A549 (cell line): Measurements from ENCODE around the gene TTYH2.

Experiments used
- JUNB ChIP-seq: fragments of >200 bp; sonication (Bioruptor Twin); formaldehyde crosslinking; IDR thresholded peaks from 2 replicates; pipeline ENCODE4 v1.6.1; 2016
- POLR2A ChIP-seq: IDR thresholded peaks from 2 replicates; pipeline ENCODE4 v1.6.1; 2012; ENCODE audit warnings: mild to moderate bottlenecking, low read length
- RAD21 ChIP-seq, 2 experiments: fragments of >200 bp in 1 of 2; sonication (Bioruptor Twin) in 1 of 2; formaldehyde crosslinking in 1 of 2; IDR thresholded peaks in 1 of 2; conservative IDR thresholded peaks in 1 of 2; 2 replicates in 1 of 2; 3 replicates in 1 of 2; pipeline ENCODE4 v1.6.1; 2012 to 2018; ENCODE audit warnings: inconsistent platforms in 1 of 2
- RFX5 ChIP-seq: fragments of 450-650 bp; IDR thresholded peaks from 2 replicates; pipeline ENCODE4 v1.7.1; 2014; ENCODE audit warnings: antibody characterized with exemption, mild to moderate bottlenecking, moderate library complexity
- TF ChIP-seq, protein P1 (sequence below): fragments of >200 bp; sonication (Bioruptor Twin); formaldehyde crosslinking; IDR thresholded peaks from 3 replicates; pipeline ENCODE4 v1.5.1; 2016
- TF ChIP-seq, protein P2 (sequence below): fragments of 450-650 bp; IDR thresholded peaks from 2 replicates; pipeline ENCODE4 v1.6.1; 2014; ENCODE audit warnings: antibody characterized with exemption
- TF ChIP-seq, protein P3 (sequence below): fragments of >200 bp; sonication (Bioruptor Twin); formaldehyde crosslinking; IDR thresholded peaks from 2 replicates; pipeline ENCODE4 v1.6.1; 2016
- TF ChIP-seq, protein P4 (sequence below): fragments of 250-450 bp; sonication (Bioruptor Pico); IDR thresholded peaks from 2 replicates; pipeline ENCODE4 v1.5.0; 2021; ENCODE audit warnings: mild to moderate bottlenecking, moderate library complexity, borderline replicate concordance

DNA sequence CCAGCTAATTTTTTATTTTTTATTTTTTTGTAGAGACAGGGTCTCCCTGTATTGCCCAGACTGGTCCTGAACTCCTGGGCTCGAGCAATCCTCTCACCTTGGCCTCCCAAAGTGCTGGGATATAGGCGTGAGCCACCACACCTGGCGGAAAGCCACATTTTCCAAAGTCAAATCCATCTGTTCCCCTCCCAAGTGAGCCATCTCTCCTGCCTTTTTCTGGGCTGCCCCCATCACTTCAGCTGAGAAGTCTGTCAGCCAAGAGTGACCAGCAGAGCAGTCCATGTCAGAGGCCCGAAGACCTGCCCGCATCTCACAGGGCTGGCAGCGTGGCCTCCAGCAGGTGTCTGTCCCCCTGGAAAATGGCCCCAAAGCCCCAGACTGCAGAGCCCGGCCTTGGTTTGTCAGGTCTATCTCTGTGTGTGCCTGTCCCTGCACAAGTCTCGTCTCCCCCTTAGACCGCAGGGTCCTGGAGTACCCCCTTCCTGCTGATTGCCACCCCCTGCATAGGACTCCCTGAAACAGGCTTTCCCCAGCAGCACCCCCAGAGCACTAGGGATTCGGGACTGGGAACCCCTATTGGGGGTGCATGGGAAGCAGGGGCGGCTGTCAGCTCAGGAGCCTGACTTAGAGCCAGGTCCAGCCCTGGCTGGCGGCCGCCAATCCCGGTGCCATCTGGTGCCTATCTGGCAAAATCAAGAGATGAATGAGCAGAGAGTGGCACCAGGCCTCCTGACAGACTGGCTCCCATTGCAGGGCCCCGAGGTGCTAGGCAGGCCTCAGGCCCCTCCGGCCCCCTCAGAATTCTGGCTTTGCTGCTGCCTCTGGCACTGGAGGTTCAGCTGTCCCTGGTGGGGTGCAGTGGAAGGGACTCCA is 7.8 kb downstream of the TTYH2 start:
- TF ChIP-seq, protein P1, sequence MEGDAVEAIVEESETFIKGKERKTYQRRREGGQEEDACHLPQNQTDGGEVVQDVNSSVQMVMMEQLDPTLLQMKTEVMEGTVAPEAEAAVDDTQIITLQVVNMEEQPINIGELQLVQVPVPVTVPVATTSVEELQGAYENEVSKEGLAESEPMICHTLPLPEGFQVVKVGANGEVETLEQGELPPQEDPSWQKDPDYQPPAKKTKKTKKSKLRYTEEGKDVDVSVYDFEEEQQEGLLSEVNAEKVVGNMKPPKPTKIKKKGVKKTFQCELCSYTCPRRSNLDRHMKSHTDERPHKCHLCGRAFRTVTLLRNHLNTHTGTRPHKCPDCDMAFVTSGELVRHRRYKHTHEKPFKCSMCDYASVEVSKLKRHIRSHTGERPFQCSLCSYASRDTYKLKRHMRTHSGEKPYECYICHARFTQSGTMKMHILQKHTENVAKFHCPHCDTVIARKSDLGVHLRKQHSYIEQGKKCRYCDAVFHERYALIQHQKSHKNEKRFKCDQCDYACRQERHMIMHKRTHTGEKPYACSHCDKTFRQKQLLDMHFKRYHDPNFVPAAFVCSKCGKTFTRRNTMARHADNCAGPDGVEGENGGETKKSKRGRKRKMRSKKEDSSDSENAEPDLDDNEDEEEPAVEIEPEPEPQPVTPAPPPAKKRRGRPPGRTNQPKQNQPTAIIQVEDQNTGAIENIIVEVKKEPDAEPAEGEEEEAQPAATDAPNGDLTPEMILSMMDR: no peak
- TF ChIP-seq, protein P2, sequence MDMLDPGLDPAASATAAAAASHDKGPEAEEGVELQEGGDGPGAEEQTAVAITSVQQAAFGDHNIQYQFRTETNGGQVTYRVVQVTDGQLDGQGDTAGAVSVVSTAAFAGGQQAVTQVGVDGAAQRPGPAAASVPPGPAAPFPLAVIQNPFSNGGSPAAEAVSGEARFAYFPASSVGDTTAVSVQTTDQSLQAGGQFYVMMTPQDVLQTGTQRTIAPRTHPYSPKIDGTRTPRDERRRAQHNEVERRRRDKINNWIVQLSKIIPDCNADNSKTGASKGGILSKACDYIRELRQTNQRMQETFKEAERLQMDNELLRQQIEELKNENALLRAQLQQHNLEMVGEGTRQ: no peak
- TF ChIP-seq, protein P3, sequence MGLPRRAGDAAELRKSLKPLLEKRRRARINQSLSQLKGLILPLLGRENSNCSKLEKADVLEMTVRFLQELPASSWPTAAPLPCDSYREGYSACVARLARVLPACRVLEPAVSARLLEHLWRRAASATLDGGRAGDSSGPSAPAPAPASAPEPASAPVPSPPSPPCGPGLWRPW: no peak
- TF ChIP-seq RFX5: no peak
- no peak for TF ChIP-seq POLR2A
- TF ChIP-seq, protein P4, sequence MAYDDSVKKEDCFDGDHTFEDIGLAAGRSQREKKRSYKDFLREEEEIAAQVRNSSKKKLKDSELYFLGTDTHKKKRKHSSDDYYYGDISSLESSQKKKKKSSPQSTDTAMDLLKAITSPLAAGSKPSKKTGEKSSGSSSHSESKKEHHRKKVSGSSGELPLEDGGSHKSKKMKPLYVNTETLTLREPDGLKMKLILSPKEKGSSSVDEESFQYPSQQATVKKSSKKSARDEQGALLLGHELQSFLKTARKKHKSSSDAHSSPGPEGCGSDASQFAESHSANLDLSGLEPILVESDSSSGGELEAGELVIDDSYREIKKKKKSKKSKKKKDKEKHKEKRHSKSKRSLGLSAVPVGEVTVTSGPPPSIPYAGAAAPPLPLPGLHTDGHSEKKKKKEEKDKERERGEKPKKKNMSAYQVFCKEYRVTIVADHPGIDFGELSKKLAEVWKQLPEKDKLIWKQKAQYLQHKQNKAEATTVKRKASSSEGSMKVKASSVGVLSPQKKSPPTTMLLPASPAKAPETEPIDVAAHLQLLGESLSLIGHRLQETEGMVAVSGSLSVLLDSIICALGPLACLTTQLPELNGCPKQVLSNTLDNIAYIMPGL (CRISPR knock-in tag): no peak
- TF ChIP-seq JUNB: no peak
- TF ChIP-seq RAD21 (conservative IDR thresholded peaks at IDR 0.05 in 1 of 2, IDR thresholded peaks at IDR 0.05 in 1 of 2): no peak
